ENCODE data around the gene AFM.

The AFM gene
- 0 reads per million in 4 experiments for total RNA-seq

- DNase-seq = no peak
Measured at GRCh38 chr4:73481358-73481757, at the start of gene AFM. Gene AFM, plus strand, starts transcription at chr4:73481745. Its CDS starts 31 bp downstream, at chr4:73481776.

GRCh38 chr4:73431813-73432168, 49.8 kb upstream of the AFM start:
- no peak for DNase-seq

GRCh38 chr4:73432169-73433000, 49.2 kb upstream of the AFM start:
- DNase-seq = no peak

GRCh38 chr4:73433140-73433539, 48.4 kb upstream of the AFM start:
- DNase-seq = no peak

GRCh38 chr4:73434311-73434710, 47.2 kb upstream of the AFM start:
- no peak for DNase-seq

- no peak for DNase-seq
Measured at GRCh38 chr4:73435984-73436383, 45.6 kb upstream of the AFM start, which contains the start of gene AFP. Gene AFP, plus strand, starts transcription at chr4:73436221. Its CDS starts 42 bp downstream, at chr4:73436263.

GRCh38 chr4:73436674-73437557, 44.6 kb upstream of the AFM start:
- DNase-seq = no peak

- no peak for DNase-seq
Measured at GRCh38 chr4:73437558-73437956, 44.0 kb upstream of the AFM start.

- no peak for DNase-seq
Measured at GRCh38 chr4:73438048-73438447, 43.5 kb upstream of the AFM start.

GRCh38 chr4:73438582-73439215, 42.8 kb upstream of the AFM start:
- no peak for DNase-seq

- no peak for DNase-seq
Measured at GRCh38 chr4:73439445-73439844, 42.1 kb upstream of the AFM start.

GRCh38 chr4:73439991-73440390, 41.6 kb upstream of the AFM start:
- no peak for DNase-seq

- DNase-seq = no peak
Measured at GRCh38 chr4:73440653-73441052, 40.9 kb upstream of the AFM start.

- DNase-seq = no peak
Measured at GRCh38 chr4:73442275-73442674, 39.3 kb upstream of the AFM start.

- no peak for DNase-seq
Measured at GRCh38 chr4:73443224-73443623, 38.3 kb upstream of the AFM start.

GRCh38 chr4:73445383-73446335, 35.9 kb upstream of the AFM start:
- no peak for DNase-seq

GRCh38 chr4:73446336-73446938, 35.1 kb upstream of the AFM start:
- DNase-seq = no peak

GRCh38 chr4:73447671-73448070, 33.9 kb upstream of the AFM start:
- DNase-seq = no peak

GRCh38 chr4:73448448-73449203, 32.9 kb upstream of the AFM start:
- no peak for DNase-seq

- no peak for DNase-seq
Measured at GRCh38 chr4:73450398-73451004, 31.0 kb upstream of the AFM start.

All from effector CD8-positive, alpha-beta T cell (primary cell).